K562 (cell line): ENCODE results near the gene PCP4L1. TPM values are rescaled to one million over a fixed set of nuclear protein-coding genes. Genes with fewer than 3 reads are reported as not detected.

Source experiments
- ATAC-seq: fragments of 200-7000 bp; cut with Tn5 transposase; 3 replicates; pipeline ENCODE4 v1.9.1; 2020; ENCODE audit warnings: moderate library complexity
- BruUV-seq: library from RNA; stranded (reverse); fragments of 400-500 nt; replicated peaks from 2 replicates; lab custom pipeline; 2021; lab: Mats Ljungman, UMichigan
- CTCF ChIA-PET: fragments of 300-600 bp; formaldehyde crosslinking; extraction: SDS; loops from one replicate; lab custom pipeline; 2021; ENCODE audit warnings: low intra/inter-chr PET ratio; lab: Yijun Ruan, JAX
- POLR2A ChIA-PET: fragments of 300-600, 350-650 bp; sonication (Branson Sonifier 250); formaldehyde crosslinking; extraction: SDS; loops from one replicate; lab custom pipeline; 2021; ENCODE audit warnings: antibody characterized with exemption, inconsistent platforms; lab: Yijun Ruan, JAX
- DNase-seq, 4 experiments: peaks; one replicate each; pipeline versions ENCODE4 v3.0.0 to v3.0.0-alpha.2; 2011 to 2018; ENCODE audit warnings: low spot score in 3 of 4, mixed read lengths in 3 of 4; ENCODE audit errors: extremely low read depth in 1 of 4
- FAIRE-seq: peaks from 2 replicates; lab custom pipeline; 2011; peaks lifted over from hg19 to GRCh38; lab: Jason Lieb, UNC
- H2AFZ ChIP-seq: 2 replicates; pipeline ENCODE4 v1.6.0; 2011; ENCODE audit warnings: low read depth, low read length, control low read depth, inconsistent platforms
- H3K27ac ChIP-seq: fragments of 200-600 bp; 3 replicates; pipeline ENCODE4 v1.8.0; 2011; ENCODE audit warnings: low read depth, mild to moderate bottlenecking, control low read depth, inconsistent platforms, low read length, moderate library complexity, mixed read lengths; ENCODE audit errors: extremely low read depth
- H3K27me3 ChIP-seq, 2 experiments: fragments of 300-600 bp in 1 of 2; 2 replicates in 1 of 2; 3 replicates in 1 of 2; pipeline versions ENCODE4 v1.6.0 to v1.8.0; 2011; ENCODE audit warnings: inconsistent platforms in 2 of 2, low read length in 2 of 2, mild to moderate bottlenecking in 1 of 2, mixed read lengths in 1 of 2, moderate library complexity in 1 of 2; ENCODE audit not compliant: control insufficient read depth in 2 of 2, insufficient read depth in 2 of 2
- H3K36me3 ChIP-seq: fragments of 300-600 bp; 3 replicates; pipeline ENCODE4 v1.8.0; 2011; ENCODE audit warnings: mild to moderate bottlenecking, low read length, inconsistent platforms; ENCODE audit not compliant: control insufficient read depth, insufficient read depth
- H3K4me1 ChIP-seq, 2 experiments: fragments of 200-600 bp in 1 of 2; replicated peaks in 1 of 2; 2 replicates in 1 of 2; 3 replicates in 1 of 2; pipeline versions ENCODE4 v1.5.1 to v1.8.0; 2011; ENCODE audit warnings: inconsistent platforms in 2 of 2, low read length in 2 of 2, mild to moderate bottlenecking in 1 of 2, mixed read lengths in 1 of 2, moderate library complexity in 1 of 2; ENCODE audit not compliant: control insufficient read depth in 2 of 2, insufficient read depth in 2 of 2
- H3K4me2 ChIP-seq: 2 replicates; pipeline ENCODE4 v1.6.1; 2011; ENCODE audit warnings: low read length, control low read depth, inconsistent platforms, mixed read lengths; ENCODE audit not compliant: insufficient read depth
- H3K4me3 ChIP-seq: fragments of 200-600 bp; sonication (generic), shearing (Covaris generic); 2 replicates; pipeline ENCODE4 v1.5.1; 2016; ENCODE audit warnings: control low read depth, inconsistent platforms
- H3K79me2 ChIP-seq: fragments of 200-600 bp; 3 replicates; pipeline ENCODE4 v1.8.0; 2011; ENCODE audit warnings: low read length, inconsistent platforms; ENCODE audit not compliant: control insufficient read depth, insufficient read depth
- H3K9ac ChIP-seq, 2 experiments: 2 replicates each; pipeline versions ENCODE4 v1.6.0 to v1.6.1; 2011; ENCODE audit warnings: low read depth in 2 of 2, low read length in 2 of 2, control low read depth in 1 of 2, inconsistent platforms in 1 of 2, mild to moderate bottlenecking in 1 of 2, mixed read lengths in 1 of 2; ENCODE audit not compliant: insufficient read depth in 1 of 2
- H3K9me1 ChIP-seq: one replicate; pipeline ENCODE4 v1.6.0; 2011; ENCODE audit warnings: inconsistent platforms, mild to moderate bottlenecking, low read length, moderate library complexity; ENCODE audit not compliant: control insufficient read depth, insufficient read depth
- H3K9me3 ChIP-seq: replicated peaks from 2 replicates; pipeline ENCODE4 v1.5.1; 2011; ENCODE audit warnings: low read depth, low read length, inconsistent platforms; ENCODE audit not compliant: control insufficient read depth, insufficient read depth
- H4K20me1 ChIP-seq: replicated peaks from 2 replicates; pipeline ENCODE4 v1.6.1; 2011; ENCODE audit warnings: low read length, inconsistent platforms, mixed read lengths; ENCODE audit not compliant: control insufficient read depth, insufficient read depth
- BMI1 ChIP-seq: fragments of 150-350 bp; IDR thresholded peaks from 2 replicates; pipeline ENCODE4 v1.6.1; 2014; ENCODE audit warnings: low read length
- BRF1 ChIP-seq: IDR thresholded peaks from 3 replicates; pipeline ENCODE4 v1.6.1; 2011; ENCODE audit warnings: borderline replicate concordance, mild to moderate bottlenecking; ENCODE audit not compliant: insufficient read length; ENCODE audit errors: extremely low read depth
- FOXA1 ChIP-seq: fragments of 450-650 bp; IDR thresholded peaks from 2 replicates; pipeline ENCODE4 v1.6.1; 2016; ENCODE audit warnings: mild to moderate bottlenecking, borderline replicate concordance
- MEF2A ChIP-seq: IDR thresholded peaks from 2 replicates; pipeline ENCODE4 v1.6.1; 2011; ENCODE audit warnings: low read depth, mild to moderate bottlenecking, low read length, moderate library complexity; ENCODE audit not compliant: control insufficient read depth
- PHB ChIP-seq: fragments of 250-450 bp; sonication (Bioruptor Pico); IDR thresholded peaks from 2 replicates; pipeline ENCODE4 v1.5.0; 2021
- RAD21 ChIP-seq, 2 experiments: fragments of 250-450 bp in 1 of 2; fragments of 450-650 bp in 1 of 2; sonication (Bioruptor Pico) in 1 of 2; formaldehyde crosslinking in 1 of 2; IDR thresholded peaks in 1 of 2; conservative IDR thresholded peaks in 1 of 2; 2 replicates each; pipeline versions ENCODE4 v1.4.0 to v1.8.0; 2020 to 2022; ENCODE audit warnings: mild to moderate bottlenecking in 2 of 2, moderate library complexity in 1 of 2
- TEAD4 ChIP-seq, 2 experiments: sonication (generic) in 1 of 2; formaldehyde crosslinking in 1 of 2; IDR thresholded peaks; 2 replicates each; pipeline versions ENCODE4 v1.6.1 to v1.8.0; 2012 to 2022; ENCODE audit warnings: borderline replicate concordance in 1 of 2, inconsistent platforms in 1 of 2, low read length in 1 of 2, mild to moderate bottlenecking in 1 of 2, missing genetic modification reagents in 1 of 2
- YY1 ChIP-seq, 3 experiments: IDR thresholded peaks; 2 replicates each; pipeline ENCODE4 v1.6.1; 2011; ENCODE audit warnings: low read length in 2 of 3, mild to moderate bottlenecking in 2 of 3, moderate library complexity in 2 of 3, borderline replicate concordance in 1 of 3, control low read depth in 1 of 3, low read depth in 1 of 3; ENCODE audit not compliant: insufficient read depth in 3 of 3, insufficient replicate concordance in 2 of 3, control insufficient read depth in 1 of 3, insufficient read length in 1 of 3; ENCODE audit errors: extremely low read depth in 1 of 3
- WGBS: fragments of 100-300 bp; shearing (Covaris generic); methylation state at CpG from one replicate; pipeline ENCODE4 v1.1.6; 2016; ENCODE audit warnings: low coverage, mixed read lengths; ENCODE audit not compliant: insufficient coverage; ENCODE audit errors: missing lambda C conversion rate; 5-methylcytosine and 5-hydroxymethylcytosine counted together
- in situ Hi-C: fragments of 300-500 bp; cut with MboI; formaldehyde crosslinking; loops from 4 replicates; pipeline ENCODE4 v1.15.0; 2018; ENCODE audit warnings: inconsistent platforms, mixed read lengths
- intact Hi-C: fragments of 100-400 bp; cut with micrococcal nuclease; formaldehyde crosslinking; loops from 2 replicates; pipeline ENCODE4 v1.14.2; 2022
- polyA plus RNA-seq, 8 experiments: library from polyadenylated mRNA; depleted of rRNA in 4 of 8; stranded (reverse) in 5 of 8; unstranded in 3 of 8; fragments of >200 nt; fragmentation: Nextera tagmentation in 2 of 8; fragmentation: Illumina TruSeq in 1 of 8; extraction: Ambion mirVana in 2 of 8; extraction: Trizol in 1 of 8; gene quantifications; 2 replicates each; pipeline versions ENCODE4 v1.2.1 to v1.2.3, GENCODE V29; 2011 to 2014; ENCODE audit warnings: inconsistent platforms in 1 of 8, missing spikeins in 1 of 8
- total RNA-seq, 7 experiments: library from RNA; depleted of rRNA in 6 of 7; stranded (reverse); fragments of >200 nt in 6 of 7; fragmentation: Illumina TruSeq in 2 of 7; extraction: Trizol in 2 of 7; gene quantifications; 2 replicates each; pipeline versions ENCODE4 v1.2.1 to v1.2.3, GENCODE V29; 2011 to 2021; ENCODE audit warnings: low replicate concordance in 1 of 7
- TF ChIP-seq, protein P1 (sequence below), 3 experiments: IDR thresholded peaks in 2 of 3; conservative IDR thresholded peaks in 1 of 3; 2 replicates each; pipeline ENCODE4 v1.5.1; 2011 to 2012; ENCODE audit warnings: low read length in 3 of 3, mild to moderate bottlenecking in 3 of 3, control low read depth in 2 of 3, improper control_type of control experiment in 1 of 3, inconsistent platforms in 1 of 3, low read depth in 1 of 3, mixed read lengths in 1 of 3, moderate library complexity in 1 of 3; ENCODE audit not compliant: insufficient read depth in 2 of 3
- TF ChIP-seq, protein P2 (sequence below): IDR thresholded peaks from 2 replicates; pipeline ENCODE4 v1.6.1; 2011; ENCODE audit warnings: borderline replicate concordance, low read depth, mild to moderate bottlenecking, moderate library complexity, low read length; ENCODE audit not compliant: insufficient read depth, poor library complexity, severe bottlenecking

The PCP4L1 gene
- total and polyA plus RNA-seq, 9 of the 15 experiments (the other 6 are each of a cell fraction or from before 2014, with no cell fraction given): not detected

DNA sequence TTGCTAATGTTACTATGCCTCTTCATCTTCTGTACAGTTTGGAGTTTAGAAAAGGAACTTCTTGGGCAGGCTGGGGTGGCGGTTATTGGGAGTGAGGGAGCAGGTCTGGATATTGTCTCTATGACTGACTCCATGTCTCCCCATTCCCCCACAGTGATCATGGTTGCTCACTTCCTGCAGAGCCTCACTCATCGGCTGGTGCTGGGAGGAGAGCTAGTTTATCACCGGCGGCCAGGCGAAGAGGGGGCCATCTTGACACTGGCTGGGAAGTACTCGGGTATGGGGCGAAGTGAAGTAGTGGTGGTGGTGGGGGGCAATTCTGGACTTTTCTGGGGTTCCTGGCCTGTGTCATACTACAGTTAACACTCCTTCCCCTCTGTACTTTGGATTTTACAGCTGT lies 30.5 kb upstream of the PCP4L1 start (continued):
- TF ChIP-seq BMI1: no peak
- TF ChIP-seq FOXA1: no peak
- no peak for TF ChIP-seq BRF1

DNA sequence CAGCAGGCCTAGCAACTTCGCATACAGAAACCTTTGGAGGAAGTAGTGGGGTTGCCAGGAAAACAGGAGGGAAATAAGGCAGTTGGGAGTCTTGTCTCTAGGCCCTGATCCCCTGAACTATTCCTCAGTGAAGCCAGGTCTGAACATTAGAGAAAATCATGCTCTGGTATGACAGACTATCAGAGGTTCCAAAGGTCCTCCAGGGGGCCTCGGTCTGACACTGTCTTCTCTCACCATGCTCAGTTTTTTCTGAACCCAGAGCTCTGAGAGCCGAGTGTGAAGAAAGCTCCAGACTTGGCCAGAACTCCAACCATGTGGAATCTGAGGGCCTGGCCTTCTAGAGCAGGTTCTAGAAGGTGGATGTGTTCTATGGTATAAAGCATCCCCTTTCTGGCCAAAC lies 28.6 kb upstream of the PCP4L1 start:
- CTCF ChIA-PET: interaction anchor here (1.3 kb wide), 1 partner anchor 152 kb away, joined by 6 read pairs; no protein-coding TSS in a partner anchor
- TF ChIP-seq PHB (CRISPR knock-in tag) (no peak), YY1 (IDR thresholded peaks at IDR 0.05; ENCODE audit: borderline replicate concordance in 1 of 3, control insufficient read depth in 1 of 3, extremely low read depth in 1 of 3, insufficient read depth in 3 of 3, insufficient read length in 1 of 3, insufficient replicate concordance in 2 of 3, low read depth in 1 of 3, low read length in 2 of 3) (no peak), MEF2A (no peak), TEAD4 (IDR thresholded peaks at IDR 0.05; ENCODE audit: low read length) (no peak), TEAD4 (CRISPR knock-in tag; IDR thresholded peaks at IDR 0.05; ENCODE audit: borderline replicate concordance) (no peak), RAD21 (CRISPR knock-in tag; conservative IDR thresholded peaks at IDR 0.05 in 1 of 2, IDR thresholded peaks at IDR 0.05 in 1 of 2) (peak in 1 of 2 experiments; percentile 33; a peak in 1 of 4 replicates)
- TF ChIP-seq, protein P1, sequence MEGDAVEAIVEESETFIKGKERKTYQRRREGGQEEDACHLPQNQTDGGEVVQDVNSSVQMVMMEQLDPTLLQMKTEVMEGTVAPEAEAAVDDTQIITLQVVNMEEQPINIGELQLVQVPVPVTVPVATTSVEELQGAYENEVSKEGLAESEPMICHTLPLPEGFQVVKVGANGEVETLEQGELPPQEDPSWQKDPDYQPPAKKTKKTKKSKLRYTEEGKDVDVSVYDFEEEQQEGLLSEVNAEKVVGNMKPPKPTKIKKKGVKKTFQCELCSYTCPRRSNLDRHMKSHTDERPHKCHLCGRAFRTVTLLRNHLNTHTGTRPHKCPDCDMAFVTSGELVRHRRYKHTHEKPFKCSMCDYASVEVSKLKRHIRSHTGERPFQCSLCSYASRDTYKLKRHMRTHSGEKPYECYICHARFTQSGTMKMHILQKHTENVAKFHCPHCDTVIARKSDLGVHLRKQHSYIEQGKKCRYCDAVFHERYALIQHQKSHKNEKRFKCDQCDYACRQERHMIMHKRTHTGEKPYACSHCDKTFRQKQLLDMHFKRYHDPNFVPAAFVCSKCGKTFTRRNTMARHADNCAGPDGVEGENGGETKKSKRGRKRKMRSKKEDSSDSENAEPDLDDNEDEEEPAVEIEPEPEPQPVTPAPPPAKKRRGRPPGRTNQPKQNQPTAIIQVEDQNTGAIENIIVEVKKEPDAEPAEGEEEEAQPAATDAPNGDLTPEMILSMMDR (IDR thresholded peaks at IDR 0.05 in 2 of 3, conservative IDR thresholded peaks at IDR 0.05 in 1 of 3; ENCODE audit: insufficient read depth in 2 of 3, low read depth in 1 of 3, low read length in 3 of 3): peak; percentile 20 to 43 (median 29); a peak in 4 of 6 replicates
- TF ChIP-seq, protein P2, sequence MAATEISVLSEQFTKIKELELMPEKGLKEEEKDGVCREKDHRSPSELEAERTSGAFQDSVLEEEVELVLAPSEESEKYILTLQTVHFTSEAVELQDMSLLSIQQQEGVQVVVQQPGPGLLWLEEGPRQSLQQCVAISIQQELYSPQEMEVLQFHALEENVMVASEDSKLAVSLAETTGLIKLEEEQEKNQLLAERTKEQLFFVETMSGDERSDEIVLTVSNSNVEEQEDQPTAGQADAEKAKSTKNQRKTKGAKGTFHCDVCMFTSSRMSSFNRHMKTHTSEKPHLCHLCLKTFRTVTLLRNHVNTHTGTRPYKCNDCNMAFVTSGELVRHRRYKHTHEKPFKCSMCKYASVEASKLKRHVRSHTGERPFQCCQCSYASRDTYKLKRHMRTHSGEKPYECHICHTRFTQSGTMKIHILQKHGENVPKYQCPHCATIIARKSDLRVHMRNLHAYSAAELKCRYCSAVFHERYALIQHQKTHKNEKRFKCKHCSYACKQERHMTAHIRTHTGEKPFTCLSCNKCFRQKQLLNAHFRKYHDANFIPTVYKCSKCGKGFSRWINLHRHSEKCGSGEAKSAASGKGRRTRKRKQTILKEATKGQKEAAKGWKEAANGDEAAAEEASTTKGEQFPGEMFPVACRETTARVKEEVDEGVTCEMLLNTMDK: peak; percentile 47

More for the DNA sequence above, 28.6 kb upstream of the PCP4L1 start:
- no peak overlapping the region for H3K4me3 ChIP-seq
- no peak overlapping the region for H3K9ac ChIP-seq
- H4K20me1 ChIP-seq: no peaks in the 10 kb centered on the region
- 77% methylated on average over 3 of the region's 3 CpGs for WGBS
- no peaks in the 10 kb centered on the region for H3K9me3 ChIP-seq
- no peak overlapping the region for H2AFZ ChIP-seq
- H3K79me2 ChIP-seq: peaks cover 19% of the 10 kb centered on the region
- FAIRE-seq (no peak), DNase-seq (no peak), ATAC-seq (no peak)
- peaks cover 37% of the 10 kb centered on the region for H3K36me3 ChIP-seq
- no peak overlapping the region for H3K27ac ChIP-seq
- H3K27me3 ChIP-seq: no peaks in the 10 kb centered on the region
- H3K9me1 ChIP-seq: no peaks in the 10 kb centered on the region
- POLR2A ChIA-PET: interaction anchor here (0.5 to 1.9 kb wide), 5 partner anchors 9 to 205 kb away, joined by 3 to 5 read pairs (median 3); no protein-coding TSS in a partner anchor
- in situ Hi-C loops: loop anchor here (5.0 kb wide), 2 partner anchors 62 to 152 kb away; no protein-coding TSS in a partner anchor
- BruUV-seq: no TSS peak
- H3K4me1 ChIP-seq: peaks cover 12 to 20% of the 10 kb centered on the region in 2 experiments; a peak in 4 of 5 replicates
- H3K4me2 ChIP-seq: no peak overlapping the region
- intact Hi-C loops: loop anchor here (5.0 kb wide), 1 partner anchor 137 kb away; the partner anchor contains the start of gene CFAP126
